IMR-90 (cell line): ENCODE measurements around the gene KCNQ1.

Experiments
- MAZ ChIP-seq: IDR thresholded peaks from 2 replicates; pipeline ENCODE4 v1.6.1; 2012; ENCODE audit warnings: low read depth, mild to moderate bottlenecking, low read length, improper control_type of control experiment, moderate library complexity, borderline replicate concordance
- POLR2A ChIP-seq: IDR thresholded peaks from 2 replicates; pipeline ENCODE4 v1.6.1; 2012; ENCODE audit warnings: mild to moderate bottlenecking, low read depth, low read length

DNA sequence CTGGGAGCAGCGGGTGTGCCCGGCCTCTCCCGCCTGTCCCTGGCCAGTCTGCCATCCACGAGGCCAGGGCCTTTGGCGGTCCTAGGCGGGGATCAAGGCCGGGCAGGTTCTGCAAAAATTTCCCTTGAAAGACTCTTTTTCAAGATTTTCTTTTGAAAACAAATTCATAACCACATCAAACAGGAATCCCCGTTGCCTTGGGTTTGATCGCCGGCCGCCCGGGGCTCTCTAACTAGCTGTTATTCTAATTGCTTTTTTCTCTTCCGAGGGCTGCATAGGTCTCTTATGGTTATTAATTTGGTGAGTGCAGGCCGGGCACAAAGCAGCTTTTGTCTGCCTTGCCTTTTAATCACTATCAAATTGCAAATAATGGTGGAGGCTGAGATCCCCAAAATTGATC lies 398.7 kb downstream of the KCNQ1 start:
- TF ChIP-seq POLR2A (no peak), MAZ (no peak)
